ENCODE measurements around the gene CAMK1D.

DNA sequence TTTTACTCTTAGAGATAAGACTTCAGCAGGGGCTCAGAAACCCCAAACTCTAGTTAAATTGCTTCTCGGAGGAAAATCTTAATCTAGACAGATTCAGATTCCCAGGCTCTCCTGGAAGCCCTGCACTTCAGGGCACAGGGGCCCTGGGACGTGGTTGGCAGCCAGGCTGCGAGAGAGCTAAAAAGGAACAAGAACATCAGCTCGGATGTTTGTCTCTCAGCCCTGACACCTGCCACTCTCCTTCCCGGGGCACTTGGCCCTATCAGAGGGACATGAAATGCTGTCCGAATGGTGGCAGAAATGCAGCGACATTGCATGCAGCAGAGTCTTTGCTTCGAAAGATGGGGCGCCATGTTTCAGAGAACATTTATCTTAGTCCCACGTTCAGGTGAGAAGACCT is 485.4 kb downstream of the CAMK1D start:
- TF ChIP-seq POLR2A (IDR thresholded peaks at IDR 0.05; ENCODE audit: low read depth, low read length) = no peak
- no peak for TF ChIP-seq CTCF (IDR thresholded peaks at IDR 0.05; ENCODE audit: extremely low read depth in 1 of 2, insufficient read depth in 1 of 2, low read depth in 1 of 2, low read length in 2 of 2)

Data from endothelial cell of umbilical vein (primary cell).